Left hindlimb (tissue), 1 donor: Measurements from ENCODE around the gene CADM1.
A peak's percentile ranks its signal among the peaks of the same experiment; 100 is the strongest.

Experiments used
- DNase-seq: peaks from one replicate; pipeline ENCODE4 v3.0.0-alpha.2; 2018

Gene CADM1

DNA sequence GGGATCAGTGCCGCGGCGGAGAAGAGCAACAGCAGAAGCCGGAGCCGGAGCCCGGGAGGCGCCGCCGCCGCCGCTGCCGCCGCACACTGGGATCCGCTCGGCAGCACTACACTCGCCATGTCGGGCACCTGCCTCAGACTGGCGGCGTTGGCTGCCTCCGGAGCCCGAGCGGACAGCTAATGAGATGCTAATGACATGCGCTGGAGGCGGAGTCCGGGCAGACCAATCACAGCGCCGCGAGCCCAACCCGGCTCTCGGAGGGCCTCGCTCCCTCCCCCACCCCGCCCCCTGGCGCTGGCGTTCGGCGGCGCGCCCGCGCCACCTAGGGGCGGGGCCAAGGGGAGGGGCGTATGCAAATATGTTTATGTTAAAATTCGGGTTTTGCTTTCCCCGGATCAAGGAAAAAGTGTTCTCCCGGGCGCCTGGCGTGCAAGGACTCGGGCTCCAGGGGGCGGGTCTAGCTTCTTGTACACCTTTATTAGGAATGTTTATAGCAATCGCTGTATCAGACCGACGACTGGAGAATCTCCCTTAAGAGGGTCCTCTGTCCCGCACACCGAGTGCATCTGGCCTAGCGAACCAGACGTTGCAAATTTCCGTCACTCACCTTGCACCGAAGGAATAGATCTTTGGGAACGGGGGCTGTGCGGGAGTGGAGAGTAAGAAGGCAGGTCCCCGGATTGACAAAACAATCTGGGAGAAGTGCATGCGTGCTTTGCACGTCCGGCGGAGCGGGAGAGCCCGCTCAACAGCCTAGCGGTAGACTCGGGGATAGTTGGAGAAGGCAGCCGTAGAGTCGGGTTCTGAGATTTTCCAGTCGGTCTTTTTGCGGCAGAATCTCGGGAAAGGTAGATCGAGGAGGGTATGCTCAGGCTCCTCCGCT is at the start of gene CADM1:
TSS of gene CADM1 (minus strand) at position 140 of the 883 bp plus-strand sequence.
- DNase-seq: peak; percentile 96

GRCh38 chr11:115552773-115553438 is 48.7 kb upstream of the CADM1 start:
- no peak for DNase-seq

GRCh38 chr11:115552151-115552772 is 48.0 kb upstream of the CADM1 start:
- no peak for DNase-seq

DNA sequence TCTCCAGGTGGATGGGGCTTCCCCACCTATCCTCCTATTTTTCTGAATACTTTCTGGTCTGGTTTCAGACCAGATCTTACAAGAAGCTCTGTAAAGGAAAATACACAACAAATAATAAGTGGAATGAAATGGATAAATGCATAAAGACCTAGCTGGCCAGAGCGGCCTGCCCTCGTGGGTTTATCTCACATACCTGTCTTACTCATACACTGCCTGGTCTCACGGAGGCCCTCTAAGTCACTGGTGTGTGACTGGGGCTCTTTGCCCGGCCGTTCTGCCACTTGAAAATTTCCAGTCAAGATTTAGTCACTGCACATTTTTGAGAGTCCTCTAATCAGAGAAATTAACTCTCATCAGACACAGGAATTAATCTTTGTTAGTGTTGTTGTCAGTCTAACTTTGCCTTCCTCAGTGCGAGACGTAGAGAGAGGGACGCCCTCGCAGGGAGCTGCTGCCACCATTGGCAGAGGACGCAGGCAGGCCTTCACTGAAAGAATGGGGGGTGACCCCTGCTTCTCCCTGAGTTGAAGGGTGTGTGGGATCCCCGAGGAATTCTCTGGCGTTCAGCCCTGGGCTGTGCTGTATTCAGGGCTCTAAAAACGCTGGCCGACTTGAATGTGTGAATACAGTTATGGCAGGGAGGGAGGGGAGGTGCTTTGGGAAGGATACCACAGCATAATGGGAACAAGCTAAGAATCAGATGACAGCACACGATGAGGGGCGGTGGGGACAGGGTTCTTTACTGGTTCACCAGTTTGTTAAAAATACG is 46.3 kb upstream of the CADM1 start:
- no peak for DNase-seq

GRCh38 chr11:115548878-115549528 is 44.8 kb upstream of the CADM1 start:
- no peak for DNase-seq

DNA sequence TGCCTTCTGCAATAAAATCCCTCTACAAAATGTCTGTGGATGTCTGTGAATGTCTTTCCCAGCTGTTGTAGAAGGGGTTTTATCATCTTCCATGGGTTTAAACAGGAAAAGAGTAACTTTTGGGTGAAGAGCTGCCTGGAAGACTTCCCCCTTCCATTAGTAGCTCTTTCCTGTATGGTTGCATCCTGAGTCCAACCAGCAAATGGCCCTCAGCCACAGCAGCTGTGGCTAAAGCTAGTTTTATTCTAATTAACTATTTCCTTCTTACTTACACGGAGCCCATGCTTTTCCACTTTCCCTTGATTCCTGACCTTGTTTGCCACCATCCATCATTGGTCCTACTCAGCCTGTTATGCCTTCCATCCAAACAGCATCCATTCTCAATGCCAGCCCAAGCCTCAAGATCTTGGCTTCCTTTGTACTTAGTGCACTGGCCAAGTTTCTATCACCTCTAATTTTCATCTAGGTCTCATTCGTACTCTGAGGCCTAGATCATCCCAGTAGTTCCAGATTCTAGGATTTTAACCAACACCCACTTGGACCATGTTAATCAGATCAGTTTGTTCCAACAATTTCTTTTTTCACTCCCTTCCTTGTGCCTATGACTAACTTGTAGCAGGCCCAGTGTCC is 41.5 kb upstream of the CADM1 start:
- DNase-seq: no peak

DNA sequence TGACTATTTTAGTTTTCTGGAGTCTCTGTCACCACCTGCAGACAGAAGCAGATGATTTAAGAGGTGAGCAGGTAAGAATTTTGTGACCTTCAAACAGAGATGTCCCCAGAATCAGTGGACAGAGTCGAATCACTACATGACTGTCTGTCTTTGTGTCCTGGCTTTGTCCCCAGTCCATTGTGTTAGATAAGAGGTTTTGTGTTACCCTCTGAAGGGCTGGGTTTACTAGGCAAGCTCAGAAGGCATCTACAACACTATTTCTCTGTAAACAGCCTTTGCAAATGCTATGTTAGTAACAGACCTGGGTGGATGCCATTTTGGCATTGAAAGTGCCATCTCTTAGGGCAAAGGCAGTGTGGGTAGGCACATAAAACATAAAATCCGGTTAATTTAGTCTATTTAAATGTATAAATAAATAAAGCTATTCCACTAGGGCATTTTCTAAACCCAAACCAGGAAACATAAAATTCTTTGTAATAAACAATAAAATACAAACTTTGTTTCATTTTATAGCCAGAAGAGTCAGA is 40.3 kb upstream of the CADM1 start:
- no peak for DNase-seq

DNA sequence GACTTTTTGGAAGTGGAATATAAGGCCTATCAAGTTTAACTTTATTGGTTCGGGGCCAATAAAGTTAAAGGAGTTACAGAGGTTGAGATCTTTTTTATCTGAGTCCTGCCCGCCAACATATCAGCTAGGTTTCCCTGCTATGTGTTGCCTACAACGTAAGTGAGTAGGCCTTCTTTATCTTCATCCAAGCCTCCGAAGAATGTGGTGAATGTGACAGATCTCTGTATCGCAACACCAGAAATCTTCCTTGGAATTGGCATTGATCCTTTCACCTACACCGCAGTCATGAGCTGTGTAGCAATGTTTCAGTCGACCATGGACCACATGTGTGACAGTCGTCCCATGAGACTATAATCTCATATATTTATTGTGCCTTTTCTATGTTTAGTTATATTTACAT is 37.3 kb upstream of the CADM1 start:
- DNase-seq: no peak

- no peak for DNase-seq
Observed at GRCh38 chr11:115539844-115540243, 35.6 kb upstream of the CADM1 start.

- DNase-seq: no peak
Observed at GRCh38 chr11:115535781-115536180, 31.6 kb upstream of the CADM1 start.

GRCh38 chr11:115530752-115531151 is 26.5 kb upstream of the CADM1 start:
- no peak for DNase-seq

DNA sequence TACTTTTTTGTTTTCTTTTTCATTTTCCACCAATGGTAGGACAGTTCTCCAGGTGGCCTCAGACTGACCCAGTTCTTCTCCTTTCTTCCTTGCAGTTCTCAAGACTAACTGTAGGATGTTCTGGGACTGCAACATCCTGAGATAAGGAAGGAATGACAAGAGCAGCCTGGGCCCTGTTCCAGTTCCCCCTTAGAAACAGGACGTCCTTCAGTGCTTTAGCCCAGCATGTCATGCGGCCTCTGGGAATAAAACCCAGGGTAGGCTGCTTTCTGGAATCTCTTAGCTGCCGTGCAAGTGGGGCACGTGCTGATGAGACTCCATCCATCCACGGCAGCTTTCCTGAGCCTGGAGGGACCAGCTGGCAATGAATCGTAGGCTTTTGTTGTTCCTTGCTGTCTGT is 24.0 kb upstream of the CADM1 start:
- no peak for DNase-seq

DNA sequence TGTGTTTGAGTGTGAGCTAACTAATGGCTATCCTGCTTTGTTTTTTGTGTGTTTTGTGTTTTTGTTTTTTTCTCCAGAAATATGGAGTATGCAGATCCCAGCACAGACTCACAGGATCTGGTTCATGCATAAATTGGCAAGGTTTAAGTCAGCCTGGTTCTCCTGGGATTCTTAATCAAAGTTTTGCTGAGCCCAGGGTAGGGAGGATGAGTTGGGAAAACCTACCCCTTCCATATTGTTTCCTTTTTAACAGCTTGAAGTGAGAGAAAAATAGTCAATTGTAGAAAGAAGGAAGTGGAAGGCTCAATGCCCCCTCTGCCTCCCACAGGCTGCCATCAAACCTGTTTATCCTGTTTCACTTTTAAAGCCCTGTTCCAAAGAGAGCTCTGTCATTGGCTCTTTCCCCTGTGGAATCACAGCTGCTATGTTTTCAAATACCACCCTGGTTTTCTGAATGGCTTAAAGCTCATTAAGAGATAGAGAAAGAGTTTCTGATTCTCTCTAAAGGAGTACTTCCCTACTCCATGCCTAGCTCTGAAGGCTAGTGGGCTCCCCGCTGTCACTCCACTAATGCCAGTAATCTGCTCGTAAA is 23.4 kb upstream of the CADM1 start:
- DNase-seq: no peak

DNA sequence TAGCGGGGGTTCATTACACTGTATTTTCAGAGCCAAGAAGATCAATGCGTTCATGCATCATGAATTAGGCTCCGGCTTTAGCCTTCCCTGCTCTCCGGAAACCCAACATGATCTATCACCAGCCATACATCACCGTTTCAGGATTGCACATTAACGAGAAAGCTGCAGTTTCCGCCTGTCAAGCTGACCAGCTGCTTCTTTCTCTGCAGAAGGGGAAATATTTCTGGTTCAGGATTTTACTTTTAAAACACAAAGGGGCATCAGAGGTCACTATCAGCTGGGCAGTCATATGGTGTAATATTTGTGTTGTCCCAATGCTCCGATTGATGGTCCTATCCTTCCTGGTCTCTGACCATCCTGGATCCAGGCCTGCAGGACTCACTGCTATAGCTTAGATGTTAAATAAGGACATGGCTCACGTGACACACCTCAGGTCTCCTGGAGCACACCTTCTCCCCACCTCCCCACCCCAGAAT is 21.4 kb upstream of the CADM1 start:
- DNase-seq: no peak

- no peak for DNase-seq
Observed at GRCh38 chr11:115524572-115524971, 20.4 kb upstream of the CADM1 start.

DNA sequence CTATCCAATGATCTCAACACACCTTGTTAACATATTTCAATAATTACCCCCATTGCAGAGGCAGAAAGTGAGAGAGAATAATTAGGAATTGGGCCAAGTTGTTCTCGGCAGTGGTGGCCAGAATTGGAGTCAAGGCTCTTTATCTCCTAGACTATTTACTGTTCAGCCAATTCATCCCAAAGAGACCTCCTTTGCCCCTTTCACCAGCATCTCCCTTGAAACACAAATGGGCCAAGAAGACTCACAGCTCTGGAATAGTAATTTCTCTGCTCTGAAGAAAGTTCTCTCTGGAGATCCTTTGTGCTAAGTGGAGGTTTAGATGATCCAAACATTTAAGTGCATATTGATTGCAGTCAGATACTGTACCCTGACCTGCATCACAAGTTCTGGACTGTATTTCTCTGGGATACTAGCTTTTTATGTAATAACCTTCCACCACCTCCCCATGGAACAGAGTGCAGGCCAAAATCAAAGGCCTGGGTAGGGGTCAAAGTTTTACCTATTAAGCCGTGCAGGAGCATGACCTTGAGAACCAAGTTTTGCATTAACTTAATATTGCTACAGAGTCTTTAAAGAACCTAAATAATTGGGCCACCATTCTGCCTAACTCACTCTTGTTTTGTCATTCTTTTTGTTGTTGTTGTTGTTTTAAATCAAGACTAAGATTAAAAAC is 19.6 kb upstream of the CADM1 start:
- no peak for DNase-seq

- no peak for DNase-seq
Observed at GRCh38 chr11:115522302-115522701, 18.1 kb upstream of the CADM1 start.

DNA sequence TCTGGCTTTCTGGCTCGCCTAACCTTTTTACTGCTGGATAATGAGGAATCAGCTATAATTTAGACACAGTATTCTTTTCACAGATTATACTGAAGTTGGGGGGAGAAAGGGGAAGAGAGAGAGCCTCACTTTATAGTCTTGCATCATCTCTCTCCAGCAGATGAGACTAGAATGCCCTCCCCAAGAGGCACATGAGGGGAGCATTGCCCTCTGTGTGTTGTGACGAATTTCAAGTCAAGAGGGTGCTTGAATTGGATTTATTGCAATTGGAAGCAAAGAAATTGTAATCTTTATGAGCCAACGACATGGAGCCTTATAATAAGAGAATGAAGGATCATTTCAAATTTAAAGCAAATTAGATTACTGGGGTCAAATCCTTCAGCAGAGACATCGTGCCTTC is 17.6 kb upstream of the CADM1 start:
- no peak for DNase-seq

- no peak for DNase-seq
Observed at GRCh38 chr11:115518983-115519628, 14.9 kb upstream of the CADM1 start.
